HCT116 (cell line): Measurements from ENCODE around the gene EGFLAM. TPM values are rescaled to one million over a fixed set of nuclear protein-coding genes. Genes with fewer than 3 reads are reported as not detected.

Experiments used
- ATAC-seq: fragments of 200-7000 bp; cut with Tn5 transposase; 2 replicates; pipeline ENCODE4 v1.9.1; 2020; ENCODE audit warnings: mild to moderate bottlenecking, moderate library complexity
- BruUV-seq: library from RNA; stranded (reverse); fragments of 400-500 nt; replicated peaks from 2 replicates; lab custom pipeline; 2021; lab: Mats Ljungman, UMichigan
- CTCF ChIA-PET: fragments of 300-600 bp; sonication (Branson Sonifier 250); formaldehyde crosslinking; loops from one replicate; lab custom pipeline; 2021; ENCODE audit warnings: antibody characterized with exemption; lab: Charles Lee
- POLR2A ChIA-PET: fragments of 300-600, 350-600 bp; sonication (Branson Sonifier 250); formaldehyde crosslinking; loops from one replicate; lab custom pipeline; 2021; ENCODE audit warnings: antibody characterized with exemption; lab: Charles Lee
- RAD21 ChIA-PET, 2 experiments: fragments of 300-600 bp; sonication (Branson Sonifier 250); formaldehyde crosslinking; loops; one replicate each; lab custom pipeline; 2023; ENCODE audit warnings: low total read pairs in 2 of 2; ENCODE audit not compliant: uncharacterized antibody in 2 of 2, unreplicated experiment in 2 of 2, low non-redundant PET in 1 of 2; lab: Charles Lee
- DNase-seq: peaks from one replicate; pipeline ENCODE4 v3.0.0-alpha.2; 2010; ENCODE audit warnings: low read depth, low spot score
- H2AFZ ChIP-seq: fragments of 200-600 bp; shearing (Covaris generic), sonication (generic); 2 replicates; pipeline ENCODE4 v1.6.1; 2017; ENCODE audit warnings: low read depth, mixed run types, mixed read lengths, antibody characterized with exemption, low read length; ENCODE audit not compliant: poor library complexity, severe bottlenecking
- H3K27ac ChIP-seq: 2 replicates; pipeline ENCODE4 v1.5.1; 2012; ENCODE audit warnings: low read depth, low read length
- H3K27me3 ChIP-seq: fragments of 200-600 bp; sonication (generic); 2 replicates; pipeline ENCODE4 v1.6.1; 2016; ENCODE audit warnings: mixed run types, low read length, mixed read lengths; ENCODE audit not compliant: insufficient read depth
- H3K36me3 ChIP-seq, 2 experiments: fragments of 200-500 bp in 1 of 2; fragments of 200-600 bp in 1 of 2; sonication (Bioruptor generic) in 1 of 2; sonication (generic) in 1 of 2; 2 replicates each; pipeline versions ENCODE4 v1.5.1 to v1.6.1; 2014 to 2016; ENCODE audit warnings: low read length in 2 of 2, inconsistent platforms in 1 of 2, mixed read lengths in 1 of 2, mixed run types in 1 of 2; ENCODE audit not compliant: insufficient read depth in 2 of 2, control insufficient read depth in 1 of 2
- H3K4me1 ChIP-seq, 2 experiments: fragments of 200-600 bp in 1 of 2; sonication (generic) in 1 of 2; 2 replicates each; pipeline versions ENCODE4 v1.5.1 to v1.6.1; 2012 to 2017; ENCODE audit warnings: low read length in 2 of 2, inconsistent platforms in 1 of 2, mild to moderate bottlenecking in 1 of 2, mixed read lengths in 1 of 2, mixed run types in 1 of 2, moderate library complexity in 1 of 2; ENCODE audit not compliant: insufficient read depth in 2 of 2, control insufficient read depth in 1 of 2
- H3K4me2 ChIP-seq: fragments of 200-600 bp; sonication (generic); 2 replicates; pipeline ENCODE4 v1.6.1; 2017; ENCODE audit warnings: mixed run types, low read length, mixed read lengths
- H3K4me3 ChIP-seq, 2 experiments: fragments of 200-600 bp in 1 of 2; sonication (generic) in 1 of 2; replicated peaks in 1 of 2; 2 replicates each; pipeline ENCODE4 v1.5.1; 2011 to 2016; ENCODE audit warnings: low read length in 2 of 2, control low read depth in 1 of 2, low read depth in 1 of 2, mild to moderate bottlenecking in 1 of 2, mixed read lengths in 1 of 2, mixed run types in 1 of 2
- H3K79me2 ChIP-seq: fragments of 200-600 bp; sonication (generic); 2 replicates; pipeline ENCODE4 v1.6.1; 2017; ENCODE audit warnings: mild to moderate bottlenecking, mixed run types, low read length, moderate library complexity, mixed read lengths; ENCODE audit not compliant: insufficient read depth
- H3K9ac ChIP-seq: fragments of 200-600 bp; sonication (generic); 2 replicates; pipeline ENCODE4 v1.6.1; 2016; ENCODE audit warnings: low read length, mixed read lengths
- H3K9me2 ChIP-seq: fragments of 200-600 bp; sonication (generic), shearing (Covaris generic); 2 replicates; pipeline ENCODE4 v1.6.1; 2017; ENCODE audit warnings: mixed run types, mild to moderate bottlenecking, moderate library complexity; ENCODE audit not compliant: insufficient read depth
- H3K9me3 ChIP-seq, 2 experiments: fragments of 200-500 bp in 1 of 2; fragments of 200-600 bp in 1 of 2; sonication (Bioruptor generic) in 1 of 2; sonication (generic) in 1 of 2; 2 replicates each; pipeline ENCODE4 v1.6.1; 2014 to 2017; ENCODE audit warnings: low read length in 2 of 2, mixed read lengths in 2 of 2, inconsistent platforms in 1 of 2, low read depth in 1 of 2, mild to moderate bottlenecking in 1 of 2, mixed run types in 1 of 2, moderate library complexity in 1 of 2; ENCODE audit not compliant: control insufficient read depth in 1 of 2, insufficient read depth in 1 of 2
- H4K20me1 ChIP-seq: fragments of 200-600 bp; sonication (generic), shearing (Covaris generic); 2 replicates; pipeline ENCODE4 v1.6.1; 2017; ENCODE audit warnings: mixed run types, mild to moderate bottlenecking, moderate library complexity; ENCODE audit not compliant: insufficient read depth
- CBX3 ChIP-seq: IDR thresholded peaks from 2 replicates; pipeline ENCODE4 v1.6.1; 2012; ENCODE audit warnings: low read depth
- CTCF ChIP-seq, 3 experiments: fragments of 200-600 bp in 1 of 3; sonication (generic) in 1 of 3; IDR thresholded peaks in 2 of 3; conservative IDR thresholded peaks in 1 of 3; 2 replicates each; pipeline ENCODE4 v1.5.1; 2012 to 2017; ENCODE audit warnings: low read depth in 2 of 3, low read length in 2 of 3, antibody characterized with exemption in 1 of 3, borderline replicate concordance in 1 of 3, control low read depth in 1 of 3, mild to moderate bottlenecking in 1 of 3, mixed read lengths in 1 of 3, mixed run types in 1 of 3, moderate library complexity in 1 of 3; ENCODE audit not compliant: insufficient read depth in 1 of 3
- FOSL1 ChIP-seq: IDR thresholded peaks from 2 replicates; pipeline ENCODE4 v1.6.1; 2012; ENCODE audit warnings: low read depth
- POLR2A ChIP-seq: IDR thresholded peaks from 2 replicates; pipeline ENCODE4 v1.7.0; 2011; ENCODE audit warnings: borderline replicate concordance; ENCODE audit not compliant: insufficient read depth, insufficient read length; ENCODE audit errors: extremely low read depth
- POLR2AphosphoS5 ChIP-seq: IDR thresholded peaks from 2 replicates; pipeline ENCODE4 v1.6.1; 2011; ENCODE audit warnings: mild to moderate bottlenecking, low read depth, low read length, moderate library complexity
- REST ChIP-seq: IDR thresholded peaks from 2 replicates; pipeline ENCODE4 v1.6.1; 2012; ENCODE audit warnings: low read depth
- SP1 ChIP-seq: IDR thresholded peaks from 2 replicates; pipeline ENCODE4 v1.6.1; 2012; ENCODE audit warnings: low read depth
- SRF ChIP-seq: IDR thresholded peaks from 2 replicates; pipeline ENCODE4 v1.6.1; 2012; ENCODE audit warnings: low read depth
- ZBTB33 ChIP-seq: IDR thresholded peaks from 2 replicates; pipeline ENCODE4 v1.6.1; 2011; ENCODE audit warnings: mild to moderate bottlenecking, low read length, moderate library complexity; ENCODE audit not compliant: insufficient replicate concordance; ENCODE audit errors: extremely low read depth
- ZFX ChIP-seq: fragments of 450-650 bp; IDR thresholded peaks from 2 replicates; pipeline ENCODE4 v1.6.1; 2017
- ZNF274 ChIP-seq: fragments of 200-500 bp; sonication (Bioruptor generic); IDR thresholded peaks from 2 replicates; pipeline ENCODE4 v1.6.1; 2014; ENCODE audit warnings: mild to moderate bottlenecking, low read depth, low read length, inconsistent platforms
- intact Hi-C: fragments of 100-400 bp; cut with micrococcal nuclease; formaldehyde crosslinking; loops from 2 replicates; pipeline ENCODE4 v1.10.0; 2022
- total RNA-seq: library from RNA; stranded (reverse); gene quantifications from one replicate; pipeline ENCODE4 v1.2.1, GENCODE V29; 2021; ENCODE audit not compliant: unreplicated experiment

EGFLAM gene
- total RNA-seq, 1 experiment from 2014 or later, result not detected

- H3K4me2 ChIP-seq, result no peak overlapping the region
- CTCF ChIA-PET, result interaction anchor here (1.8 kb wide), 1 partner anchor 8 kb away, joined by 7 read pairs; no protein-coding TSS in a partner anchor
- POLR2A ChIA-PET, result no interaction called here
- no peak overlapping the region for H3K4me3 ChIP-seq
- RAD21 ChIA-PET, result no interaction called here
- H3K9me3 ChIP-seq, result no peaks in the 10 kb centered on the region
- no peaks in the 10 kb centered on the region for H3K36me3 ChIP-seq
- H4K20me1 ChIP-seq, result no peaks in the 10 kb centered on the region
- H3K79me2 ChIP-seq, result no peaks in the 10 kb centered on the region
- no peaks in the 10 kb centered on the region for H3K27me3 ChIP-seq
- no peak overlapping the region for H3K27ac ChIP-seq
- H3K9me2 ChIP-seq, result no peaks in the 10 kb centered on the region
- no peak overlapping the region for H3K9ac ChIP-seq
- H2AFZ ChIP-seq, result no peak overlapping the region
- DNase-seq, result no peak
- TF ChIP-seq POLR2A (no peak), ZNF274 (no peak), CBX3 (no peak), ZBTB33 (no peak), CTCF (IDR thresholded peaks at IDR 0.05 in 2 of 3, conservative IDR thresholded peaks at IDR 0.05 in 1 of 3; ENCODE audit: borderline replicate concordance in 1 of 3, insufficient read depth in 1 of 3, low read depth in 2 of 3, low read length in 2 of 3) (no peak), POLR2AphosphoS5 (no peak), REST (no peak), ZFX (no peak), SP1 (no peak), FOSL1 (no peak), SRF (no peak)
- intact Hi-C loops, result no loop called here
- ATAC-seq, result no peak
- BruUV-seq, result no TSS peak
- H3K4me1 ChIP-seq, result no peaks in the 10 kb centered on the region
Measured at GRCh38 chr5:38273626-38274025, 15.3 kb downstream of the EGFLAM start.
